Right atrium auricular region (tissue), 2 donors: ENCODE results near the gene AMHR2. TPM values are rescaled to one million over a fixed set of nuclear protein-coding genes. Genes with fewer than 3 reads are reported as not detected.
A peak's percentile ranks its signal among the peaks of the same experiment; 100 is the strongest.
"Not testable (repeated sequence)": the region's sequence is repeated elsewhere in the genome, so short reads cannot be mapped to it uniquely, and the experiment has no call there.

ENCODE experiments used
- DNase-seq: peaks from one replicate; pipeline ENCODE4 v3.0.0-alpha.2; 2019; ENCODE audit warnings: low spot score
- H3K27ac ChIP-seq, 2 donors: fragments of 200-600 bp; sonication (generic); 1 replicate in 1 of 2; 2 replicates in 1 of 2; pipeline ENCODE4 v1.5.1; 2016 to 2019
- H3K27me3 ChIP-seq, 2 donors: fragments of 200-600 bp; sonication (generic); one replicate each; pipeline versions ENCODE4 v1.5.1 to v1.6.0; 2017 to 2019
- H3K36me3 ChIP-seq: fragments of 200-600 bp; sonication (generic); one replicate; pipeline ENCODE4 v1.5.1; 2016
- H3K4me1 ChIP-seq, 2 donors: fragments of 200-600 bp; sonication (generic); one replicate each; pipeline versions ENCODE4 v1.5.1 to v1.6.0; 2017 to 2019
- H3K4me3 ChIP-seq, 2 donors: fragments of 200-600 bp; sonication (generic); 1 replicate in 1 of 2; 2 replicates in 1 of 2; pipeline ENCODE4 v1.5.1; 2017 to 2019; ENCODE audit warnings: mild to moderate bottlenecking in 1 of 2, moderate library complexity in 1 of 2
- H3K9me3 ChIP-seq, 2 donors: fragments of 200-600 bp; sonication (generic); one replicate each; pipeline ENCODE4 v1.5.1; 2019
- CTCF ChIP-seq, 2 donors: fragments of 200-600 bp; sonication (generic); IDR thresholded peaks; one replicate each; pipeline ENCODE4 v1.5.1; 2019; ENCODE audit warnings: antibody characterized with exemption in 2 of 2
- total RNA-seq, 2 donors: library from RNA; depleted of rRNA; stranded (reverse); fragments of >200 nt; gene quantifications; one replicate each; pipeline ENCODE4 v1.1.0, GENCODE V29; 2016

AMHR2 gene
- total RNA-seq, 2 donors from 2014 or later, result 0.37 to 0.47 TPM

GRCh38 chr12:53410951-53411350, 12.7 kb upstream of the AMHR2 start:
- Histone ChIP-seq H3K27me3 (no peaks in the 10 kb centered on the region), H3K36me3 (peaks cover 69% of the 10 kb centered on the region), H3K9me3 (no peaks in the 10 kb centered on the region), H3K4me3 (no peak overlapping the region), H3K27ac (no peak overlapping the region), H3K4me1 (peaks cover 0 to 29% of the 10 kb centered on the region in 2 donors)
- no peak for TF ChIP-seq CTCF (IDR thresholded peaks at IDR 0.05)
- no peak for DNase-seq

GRCh38 chr12:53413485-53414204, 10.0 kb upstream of the AMHR2 start:
- H3K36me3 ChIP-seq, result peaks cover 42% of the 10 kb centered on the region
- no peak for DNase-seq
- no peaks in the 10 kb centered on the region for H3K9me3 ChIP-seq
- H3K4me1 ChIP-seq, result peaks cover 0 to 30% of the 10 kb centered on the region in 2 donors
- peak overlapping the region in 1 of 2 donors; percentile 19 for H3K27ac ChIP-seq
- no peaks in the 10 kb centered on the region for H3K27me3 ChIP-seq
- TF ChIP-seq CTCF (IDR thresholded peaks at IDR 0.05), result no peak
- no peak overlapping the region for H3K4me3 ChIP-seq

GRCh38 chr12:53414756-53415417, 8.8 kb upstream of the AMHR2 start:
- H3K4me1 ChIP-seq, result peaks cover 0 to 30% of the 10 kb centered on the region in 2 donors
- no peak for DNase-seq
- H3K27me3 ChIP-seq, result no peaks in the 10 kb centered on the region
- no peaks in the 10 kb centered on the region for H3K9me3 ChIP-seq
- no peak overlapping the region for H3K4me3 ChIP-seq
- H3K27ac ChIP-seq, result no peak overlapping the region
- H3K36me3 ChIP-seq, result peaks cover 30% of the 10 kb centered on the region
- no peak for TF ChIP-seq CTCF (IDR thresholded peaks at IDR 0.05)

- H3K4me1 ChIP-seq, result peaks cover 0 to 31% of the 10 kb centered on the region in 2 donors
- H3K27ac ChIP-seq, H3K4me3 ChIP-seq, H3K9me3 ChIP-seq, H3K27me3 ChIP-seq, DNase-seq: not testable (repeated sequence)
- H3K36me3 ChIP-seq, result peaks cover 21% of the 10 kb centered on the region
These were observed 7.8 kb upstream of the AMHR2 start for GRCh38 chr12:53415752-53416389.

GRCh38 chr12:53417291-53417816, 6.3 kb upstream of the AMHR2 start:
- peaks cover 0 to 31% of the 10 kb centered on the region in 2 donors for H3K4me1 ChIP-seq
- not testable (repeated sequence) for H3K27me3 ChIP-seq, H3K4me3 ChIP-seq, H3K36me3 ChIP-seq, DNase-seq, H3K27ac ChIP-seq, H3K9me3 ChIP-seq

- no peak overlapping the region for H3K4me3 ChIP-seq
- no peak overlapping the region for H3K27ac ChIP-seq
- DNase-seq, result no peak
- peaks cover 0 to 23% of the 10 kb centered on the region in 2 donors for H3K4me1 ChIP-seq
- no peaks in the 10 kb centered on the region for H3K27me3 ChIP-seq
- H3K36me3 ChIP-seq, result peaks cover 5% of the 10 kb centered on the region
- no peaks in the 10 kb centered on the region for H3K9me3 ChIP-seq
- no peak for TF ChIP-seq CTCF (IDR thresholded peaks at IDR 0.05)
These were observed 5.4 kb upstream of the AMHR2 start for GRCh38 chr12:53418221-53418620.
